GM19438 (cell line): ENCODE results near the gene PER3.

Experiments
- ATAC-seq: cut with Tn5 transposase; IDR thresholded peaks from one replicate; pipeline ENCODE4 v1.9.1; 2021; ENCODE audit warnings: low read depth; ENCODE audit not compliant: unreplicated experiment

PER3 gene

GRCh38 chr1:7865978-7866377 lies 81.9 kb downstream of the PER3 start:
- no peak for ATAC-seq

- no peak for ATAC-seq
Observed at GRCh38 chr1:7868070-7868780, 84.1 kb downstream of the PER3 start.

DNA sequence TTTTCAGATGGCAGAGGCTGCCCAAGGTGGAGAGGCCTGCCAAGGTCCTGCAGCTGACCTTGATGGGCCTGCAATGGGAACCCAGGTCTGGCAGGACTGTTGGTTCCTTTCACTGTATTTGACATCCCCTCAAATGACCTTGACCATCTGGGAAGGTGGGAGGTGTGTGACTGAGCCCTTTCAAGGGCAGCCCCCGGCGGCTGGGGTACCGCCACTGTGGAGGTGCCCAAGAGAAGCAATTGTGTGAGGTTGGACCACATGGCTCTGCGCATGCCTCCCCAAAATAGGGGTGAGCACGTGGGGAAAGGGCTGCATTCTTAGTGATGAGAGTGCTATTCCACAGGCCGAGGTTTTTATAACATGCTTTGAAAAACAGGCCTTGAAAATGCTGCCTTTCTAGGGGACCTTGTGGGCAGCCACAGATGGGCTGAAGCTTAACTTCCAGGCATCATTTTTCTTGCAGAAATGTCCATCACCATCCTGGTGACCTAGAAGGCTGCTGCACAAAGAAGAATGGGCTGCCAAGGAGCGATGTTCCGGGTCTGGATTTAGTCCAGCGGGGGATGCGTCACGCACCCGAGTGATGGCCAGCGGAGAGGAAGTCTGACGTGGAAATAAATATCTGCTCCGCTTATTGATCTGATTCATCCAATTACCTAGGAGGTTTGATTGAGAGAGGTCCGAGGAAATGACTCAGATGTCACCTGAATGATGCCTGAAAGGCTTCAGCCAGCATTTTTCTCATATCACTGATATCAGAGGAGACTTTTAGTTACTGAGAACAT lies 85.2 kb downstream of the PER3 start:
- no peak for ATAC-seq

DNA sequence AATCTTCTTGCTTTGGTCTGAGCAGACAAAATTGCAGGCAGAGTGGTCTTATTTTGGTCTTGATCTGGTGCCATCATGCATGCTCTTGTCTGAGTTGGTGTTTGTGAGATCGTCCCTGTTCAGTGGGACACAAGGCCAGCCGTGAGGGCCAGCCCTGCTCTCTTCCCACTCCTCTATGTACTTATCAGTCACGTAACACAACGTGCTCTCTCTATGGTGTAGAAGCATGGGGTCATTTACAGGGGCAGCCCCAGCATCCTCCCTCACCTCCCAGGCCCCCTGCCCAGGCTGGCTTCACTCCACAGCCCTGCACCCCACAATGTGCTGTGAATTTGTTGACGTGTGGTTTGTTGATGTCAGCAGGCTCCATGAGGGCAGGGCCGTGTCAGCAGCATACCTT lies 87.0 kb downstream of the PER3 start:
- no peak for ATAC-seq

- ATAC-seq = no peak
Observed at GRCh38 chr1:7873801-7874795, 90.0 kb downstream of the PER3 start.

- ATAC-seq = no peak
Observed at GRCh38 chr1:7878027-7878426, 93.9 kb downstream of the PER3 start.

DNA sequence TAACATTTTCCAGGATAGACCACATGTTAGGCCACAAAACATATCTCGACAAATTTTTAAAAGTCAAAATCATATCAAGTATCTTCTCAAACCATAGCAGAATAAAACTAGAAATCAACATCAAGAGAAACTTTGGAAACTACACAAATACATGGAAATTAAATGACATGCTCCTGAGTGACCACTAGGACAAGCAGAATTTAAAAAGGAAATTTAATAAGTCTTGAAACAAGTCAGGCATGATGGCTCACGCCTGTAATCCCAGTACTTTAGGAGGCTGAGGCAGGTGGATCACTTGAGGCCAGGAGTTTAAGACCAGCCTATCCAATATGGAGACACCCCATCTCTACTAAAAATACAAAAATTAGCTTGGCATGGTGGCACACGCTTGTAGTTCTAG lies 95.1 kb downstream of the PER3 start:
- no peak for ATAC-seq

DNA sequence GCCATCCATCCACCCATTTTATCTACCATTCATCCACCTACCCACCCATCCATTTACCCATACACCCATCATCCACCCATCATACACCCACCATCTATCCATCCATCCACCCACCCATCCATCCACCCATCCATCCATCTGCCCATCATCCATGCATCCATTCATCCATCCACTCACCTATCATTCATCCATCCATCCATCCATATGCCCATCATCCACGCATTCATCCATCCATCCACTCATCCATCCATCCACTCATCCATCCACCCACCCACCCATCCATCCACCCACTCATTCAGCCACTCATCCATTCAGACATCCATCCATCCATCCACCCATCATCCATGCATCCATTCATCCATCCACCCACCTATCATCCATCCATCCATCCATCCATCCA lies 100.7 kb downstream of the PER3 start:
- ATAC-seq = no peak

- ATAC-seq = no peak
Observed at GRCh38 chr1:7885513-7886404, 101.7 kb downstream of the PER3 start.

DNA sequence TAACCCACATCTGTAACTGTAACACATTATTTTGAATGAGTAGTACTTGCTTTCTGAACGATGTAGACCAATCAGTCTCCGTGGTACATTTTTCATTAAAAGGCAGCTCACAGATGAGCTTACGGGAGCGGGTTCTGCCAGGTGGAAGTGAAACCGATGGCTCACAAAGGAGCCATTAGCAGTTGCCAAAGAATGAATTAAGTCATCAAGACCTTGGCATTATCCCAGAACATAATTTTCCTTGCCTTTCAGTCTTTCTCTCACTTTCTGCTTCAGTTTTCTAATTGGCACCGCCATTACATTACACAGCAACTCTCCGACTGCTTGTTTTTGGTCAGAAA lies 102.3 kb downstream of the PER3 start:
- ATAC-seq = no peak

DNA sequence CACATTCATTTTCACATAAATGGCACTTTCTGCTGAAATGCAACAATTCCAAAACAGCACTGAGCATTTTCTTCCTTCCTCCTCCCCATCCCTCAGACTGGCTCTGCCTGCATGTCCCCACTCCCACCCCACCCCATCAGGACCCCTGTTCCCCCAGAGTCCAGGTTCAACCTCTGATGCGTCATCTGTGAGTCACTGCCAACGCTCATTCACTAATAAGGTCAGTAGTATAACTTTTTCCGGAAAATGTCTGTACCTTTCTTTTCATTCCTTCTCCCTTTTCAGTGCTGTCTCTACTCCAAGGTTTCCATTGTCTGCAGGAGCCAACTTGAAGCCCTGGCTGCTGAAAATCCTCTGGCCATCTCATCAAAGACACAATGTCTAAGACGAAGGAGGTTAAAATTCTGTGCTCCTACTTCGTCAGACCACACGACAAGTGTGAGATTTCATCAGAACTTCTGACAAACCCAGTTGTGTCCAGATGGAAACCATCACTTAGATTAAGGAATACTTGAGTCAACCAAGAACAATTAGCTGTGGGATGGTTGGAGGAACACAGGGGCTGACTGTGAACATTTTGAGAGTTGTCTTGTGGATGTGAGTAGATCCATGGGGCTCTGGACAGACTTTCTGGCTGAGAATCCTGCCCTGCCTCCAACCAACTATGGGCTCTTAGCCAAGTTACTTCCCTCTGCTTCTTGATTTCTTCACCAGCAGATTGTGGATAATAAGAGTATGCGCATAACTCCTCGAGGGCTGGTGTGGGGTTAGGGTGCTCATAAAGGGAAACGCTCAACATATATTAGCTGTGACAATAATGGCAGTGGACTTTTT lies 104.4 kb downstream of the PER3 start:
- no peak for ATAC-seq

GRCh38 chr1:7890853-7891252 lies 106.8 kb downstream of the PER3 start:
- no peak for ATAC-seq

- no peak for ATAC-seq
Observed at GRCh38 chr1:7891804-7892203, 107.7 kb downstream of the PER3 start.

- no peak for ATAC-seq
Observed at GRCh38 chr1:7893529-7894180, 109.6 kb downstream of the PER3 start.
